ENCODE measurements around the gene CDK11A.

CDK11A gene

DNA sequence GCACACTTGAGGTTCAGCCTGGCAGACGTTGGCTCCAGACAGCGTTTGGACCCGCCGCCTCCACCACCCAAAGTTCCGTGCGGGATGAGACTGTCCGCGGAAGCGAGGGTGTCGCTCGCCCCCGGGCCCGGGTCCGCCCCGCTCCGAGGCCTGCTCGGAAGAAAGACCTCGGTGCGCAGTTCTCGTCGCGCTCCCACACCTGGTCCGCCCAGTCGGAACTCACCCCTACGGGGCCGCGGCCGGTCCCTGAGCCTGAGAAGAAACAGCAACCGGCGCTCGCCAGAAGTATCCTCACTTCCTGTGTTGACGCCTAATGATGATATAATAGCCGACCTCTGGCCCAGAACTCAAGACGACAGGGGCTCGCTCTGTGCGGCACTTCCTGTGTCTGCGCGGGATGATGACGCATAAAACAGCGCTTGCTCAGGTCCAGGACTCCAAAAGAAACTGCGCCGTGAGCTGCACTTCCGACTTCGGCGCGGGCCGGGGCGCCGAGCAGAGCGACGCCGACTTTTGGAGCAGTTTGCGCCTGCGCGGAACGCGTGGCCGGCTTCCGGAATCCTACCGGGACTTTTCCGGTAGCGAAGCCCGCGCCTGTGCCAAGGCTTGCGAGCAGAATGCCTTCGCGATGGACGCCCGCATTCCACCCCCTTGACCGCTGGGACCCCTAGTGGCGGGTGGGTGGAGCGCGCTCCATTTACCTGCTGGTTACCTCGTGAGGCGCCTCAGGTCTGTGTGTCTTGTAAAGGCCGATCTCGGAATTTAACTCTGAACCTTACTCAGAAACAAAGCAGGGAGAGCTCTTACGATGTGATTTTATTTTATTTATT lies at the start of gene CDK11A:
TSS of gene CDK11A (minus strand) at position 323 of the 830 bp plus-strand sequence. CDS start 1,539 bp downstream, outside the sequence.
- FAIRE-seq = peak; percentile 91

DNA sequence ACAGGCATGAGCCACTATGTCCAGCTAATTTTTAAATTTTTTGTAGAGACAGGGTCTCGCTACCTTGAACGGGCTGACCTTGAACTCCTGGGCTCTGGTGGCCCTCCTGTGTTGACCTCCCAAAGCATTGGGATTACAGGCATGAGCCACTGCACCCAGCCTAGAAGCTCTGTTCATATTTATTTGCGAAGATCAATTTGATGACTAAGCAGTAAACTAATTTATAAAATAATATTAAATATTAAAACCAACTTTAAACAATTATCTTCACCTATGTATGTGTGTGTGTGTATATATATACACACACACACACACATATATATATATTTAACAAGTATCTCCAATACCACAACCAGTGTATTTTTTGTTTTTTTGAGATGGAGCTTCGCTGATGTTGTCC lies 49.7 kb upstream of the CDK11A start:
- no peak for FAIRE-seq

DNA sequence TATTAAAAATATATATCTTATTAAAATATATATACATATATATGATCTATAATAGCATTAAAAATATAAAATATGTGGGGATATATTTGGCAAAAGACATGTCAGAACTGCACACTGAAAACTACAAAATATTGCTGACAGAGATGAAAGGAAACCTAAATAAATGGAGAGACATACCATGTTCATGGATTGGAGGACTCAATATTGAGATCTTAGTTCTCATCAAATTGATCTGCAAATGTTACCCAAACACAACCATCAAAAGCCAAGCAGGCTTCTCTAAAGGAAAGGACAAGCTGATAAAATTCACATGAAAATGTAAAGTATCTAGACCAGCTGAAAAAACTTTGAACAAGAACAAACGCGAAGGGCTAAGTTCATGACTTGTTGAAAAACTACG lies 46.9 kb upstream of the CDK11A start:
- FAIRE-seq = no peak

DNA sequence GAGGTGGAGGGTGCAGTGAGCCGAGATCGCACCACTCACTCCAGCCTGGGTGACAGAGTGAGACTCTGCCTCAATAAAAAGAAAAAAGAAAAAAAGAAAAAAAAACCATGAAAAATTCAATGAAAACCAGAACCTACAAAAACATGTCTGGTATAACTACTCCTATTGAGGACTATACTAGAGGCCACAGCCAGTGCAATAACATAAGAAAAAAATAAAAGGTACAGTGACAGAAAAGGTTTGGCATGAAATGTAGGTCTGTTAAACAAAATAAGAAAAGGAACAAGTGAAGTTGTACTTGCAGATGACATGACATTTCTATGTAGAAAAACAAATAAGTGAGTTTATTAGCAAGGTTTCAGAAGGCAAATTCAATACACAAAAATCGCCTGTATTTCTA lies 45.9 kb upstream of the CDK11A start:
- FAIRE-seq = no peak

DNA sequence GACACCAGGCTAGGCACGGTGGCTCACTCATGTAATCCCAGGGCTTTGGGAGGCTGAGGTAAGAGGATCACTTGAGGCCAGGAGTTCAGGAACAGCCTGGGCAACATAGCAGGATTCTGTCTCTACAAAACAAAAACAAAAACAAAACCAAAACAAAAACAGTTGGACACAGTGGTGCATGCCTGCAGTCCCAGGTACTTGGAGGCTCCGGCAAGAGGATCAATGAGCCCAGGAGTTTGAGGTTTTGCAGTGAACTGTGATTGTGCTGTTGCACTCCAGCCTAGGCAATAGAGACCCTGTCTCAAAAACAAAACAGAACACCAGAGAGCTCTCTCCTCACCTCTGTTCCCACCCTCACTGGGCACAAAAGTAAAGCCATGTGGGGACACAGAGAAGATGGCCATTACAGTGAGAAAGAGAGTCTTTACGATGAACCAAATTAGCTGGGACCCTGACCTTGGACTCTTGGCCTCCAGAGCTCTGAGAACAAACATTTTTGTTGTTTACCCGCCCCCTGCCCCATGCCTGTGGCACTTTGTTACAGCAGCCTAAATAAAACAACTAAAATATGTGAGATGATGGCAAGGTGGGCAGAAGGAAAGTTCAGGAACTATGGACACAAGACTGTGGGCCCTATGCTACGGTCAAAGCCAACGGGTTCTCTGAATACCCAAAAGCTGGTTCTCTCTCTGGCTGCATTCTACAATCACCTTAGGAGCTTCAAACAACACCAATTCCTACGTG lies 44.3 kb upstream of the CDK11A start:
- FAIRE-seq = no peak

DNA sequence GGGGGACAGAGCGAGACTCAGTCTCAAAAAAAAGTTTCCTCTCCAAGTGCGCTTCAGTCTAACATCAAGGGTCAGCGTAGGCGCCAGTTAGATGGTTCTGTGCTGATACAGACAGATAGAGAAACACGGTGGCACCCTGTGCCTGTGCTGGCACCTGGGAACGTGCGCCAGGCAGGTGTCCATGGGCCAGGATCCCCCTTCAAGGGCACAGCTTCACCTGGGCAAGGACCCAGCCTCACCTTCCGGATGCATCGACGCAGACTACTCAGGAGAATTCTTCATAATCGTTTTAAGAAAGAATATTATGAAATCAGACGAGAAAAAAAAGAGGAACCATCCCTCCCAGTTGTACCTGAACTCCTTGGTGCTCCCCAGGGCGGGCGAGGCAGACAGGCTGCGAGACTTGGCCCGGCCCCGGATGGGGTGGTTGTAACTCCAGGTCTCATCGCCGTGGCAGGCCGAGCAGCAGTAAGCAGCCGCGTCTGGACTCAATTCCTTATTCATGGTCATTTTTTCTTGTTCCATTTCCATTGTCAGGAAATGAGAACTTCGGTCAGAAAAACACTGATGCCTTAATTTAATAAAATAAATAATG lies 40.8 kb upstream of the CDK11A start:
- FAIRE-seq = no peak

DNA sequence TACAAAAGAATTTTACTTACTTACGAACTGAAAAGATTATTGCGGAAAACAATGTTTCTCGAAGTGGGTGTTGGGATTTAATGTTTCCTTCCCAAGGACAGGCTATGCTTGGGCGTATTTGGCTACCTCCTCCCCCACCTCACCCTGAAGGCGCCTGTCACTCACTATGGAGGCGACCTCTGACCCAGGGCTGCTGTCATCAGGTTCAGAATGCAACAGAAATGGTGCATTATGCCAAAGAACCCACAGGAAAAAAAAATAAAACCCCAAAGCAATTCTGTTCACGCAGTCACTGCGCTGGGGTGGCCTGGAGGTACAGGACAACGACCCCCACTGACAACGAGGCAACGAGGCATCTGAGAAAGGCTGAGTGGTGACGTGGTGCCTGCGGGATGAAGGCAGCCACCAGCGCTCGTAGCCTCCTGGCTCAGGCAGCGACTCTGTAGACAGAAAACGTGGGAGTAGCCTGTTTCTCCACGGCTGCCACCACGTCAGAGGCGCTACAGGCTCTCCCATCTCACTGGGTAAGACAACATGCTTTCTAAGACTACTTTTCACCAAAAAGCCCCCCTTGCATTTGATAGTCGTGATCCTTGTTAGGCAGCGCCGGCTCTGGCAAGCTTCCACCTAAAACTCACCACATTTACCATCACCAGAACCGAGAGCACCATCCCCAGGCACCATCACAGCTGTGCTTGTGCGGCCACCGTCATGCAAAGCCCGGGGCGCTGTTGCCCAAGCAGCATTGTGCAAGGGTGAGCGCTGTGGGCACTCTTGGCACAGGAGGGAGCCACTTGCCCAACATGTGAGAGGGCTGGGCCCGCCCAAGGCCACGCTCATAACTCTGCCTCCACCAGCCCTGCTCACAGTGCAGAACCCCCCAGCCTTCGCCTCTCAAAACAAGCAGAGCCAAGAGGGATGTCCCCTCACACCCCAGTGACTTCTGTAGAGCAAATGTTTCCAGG lies 39.8 kb upstream of the CDK11A start:
- no peak for FAIRE-seq

DNA sequence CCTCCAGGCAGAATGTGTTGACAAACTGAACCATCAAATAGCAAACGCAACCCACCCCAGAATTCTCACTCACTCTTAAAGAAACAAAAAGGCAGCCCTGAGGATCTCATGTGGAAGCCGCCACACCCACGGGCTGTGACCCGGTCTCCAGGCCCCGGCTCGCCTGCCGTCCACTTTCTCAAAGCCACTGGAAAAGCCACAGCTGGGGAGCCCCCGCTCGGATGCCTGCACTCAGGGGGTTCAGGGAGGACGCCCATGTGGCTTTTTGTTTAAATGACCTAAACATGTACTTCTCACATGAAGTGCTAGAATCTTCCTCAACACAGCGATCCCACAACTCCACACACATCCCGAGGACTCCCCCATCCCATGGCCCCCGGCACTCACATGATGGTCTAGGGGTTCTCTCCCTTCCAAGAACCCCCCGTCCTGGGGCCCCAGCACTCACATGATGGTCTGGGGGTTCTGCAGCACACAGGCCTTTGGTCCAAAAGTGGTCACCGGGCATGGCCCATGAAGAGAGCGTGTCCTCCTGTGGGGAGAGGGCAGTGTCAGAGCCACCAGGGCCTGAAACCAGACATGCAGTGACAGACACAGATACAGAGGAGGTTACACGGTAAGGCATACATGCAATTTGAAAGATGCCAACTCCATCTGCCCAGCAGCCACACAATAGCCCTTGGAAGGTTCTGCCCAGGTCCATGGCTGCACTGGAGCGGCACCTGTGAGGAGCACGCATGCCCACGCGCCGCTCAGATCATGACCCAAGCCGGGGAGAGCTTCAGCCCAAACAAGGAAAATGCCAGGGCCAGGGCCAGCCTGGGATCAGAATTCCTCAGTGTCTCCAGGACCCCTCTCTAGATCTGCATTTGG lies 37.6 kb upstream of the CDK11A start:
- FAIRE-seq = no peak

DNA sequence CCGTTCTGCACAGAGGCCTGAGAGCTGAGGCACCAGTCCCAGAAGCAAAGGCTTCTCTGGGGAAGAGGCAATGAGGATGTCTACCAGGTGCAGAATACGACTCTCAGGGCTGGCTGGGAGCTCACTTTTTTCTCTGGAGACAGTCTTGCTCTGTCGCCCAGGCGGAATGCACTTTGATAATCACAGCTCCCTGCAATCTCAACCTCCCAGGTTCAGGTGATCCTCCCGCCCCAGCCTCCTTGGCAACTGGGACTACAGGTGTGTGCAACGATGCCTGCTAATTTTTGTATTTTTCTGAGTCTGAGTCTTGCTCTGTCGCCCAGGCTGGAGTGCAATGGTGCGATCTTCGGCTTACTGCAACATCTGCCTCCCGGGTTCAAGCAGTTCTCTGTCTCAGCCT lies 36.6 kb upstream of the CDK11A start:
- no peak for FAIRE-seq

DNA sequence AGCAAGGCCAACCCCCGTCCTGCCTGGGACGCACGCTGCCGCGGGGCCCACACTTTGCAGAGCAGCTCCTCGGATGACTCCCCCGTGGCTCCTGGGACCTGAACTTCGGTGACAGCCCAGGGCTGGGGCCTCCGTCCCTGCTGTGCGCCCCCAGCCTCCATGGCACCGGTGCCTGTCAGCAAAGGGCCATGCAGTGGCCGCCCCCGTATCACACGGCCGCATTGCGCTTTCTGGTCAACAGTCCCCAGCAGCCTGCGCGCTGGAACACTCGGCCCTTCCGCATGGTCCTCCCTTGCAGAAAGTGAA lies 36.1 kb upstream of the CDK11A start:
- no peak for FAIRE-seq

DNA sequence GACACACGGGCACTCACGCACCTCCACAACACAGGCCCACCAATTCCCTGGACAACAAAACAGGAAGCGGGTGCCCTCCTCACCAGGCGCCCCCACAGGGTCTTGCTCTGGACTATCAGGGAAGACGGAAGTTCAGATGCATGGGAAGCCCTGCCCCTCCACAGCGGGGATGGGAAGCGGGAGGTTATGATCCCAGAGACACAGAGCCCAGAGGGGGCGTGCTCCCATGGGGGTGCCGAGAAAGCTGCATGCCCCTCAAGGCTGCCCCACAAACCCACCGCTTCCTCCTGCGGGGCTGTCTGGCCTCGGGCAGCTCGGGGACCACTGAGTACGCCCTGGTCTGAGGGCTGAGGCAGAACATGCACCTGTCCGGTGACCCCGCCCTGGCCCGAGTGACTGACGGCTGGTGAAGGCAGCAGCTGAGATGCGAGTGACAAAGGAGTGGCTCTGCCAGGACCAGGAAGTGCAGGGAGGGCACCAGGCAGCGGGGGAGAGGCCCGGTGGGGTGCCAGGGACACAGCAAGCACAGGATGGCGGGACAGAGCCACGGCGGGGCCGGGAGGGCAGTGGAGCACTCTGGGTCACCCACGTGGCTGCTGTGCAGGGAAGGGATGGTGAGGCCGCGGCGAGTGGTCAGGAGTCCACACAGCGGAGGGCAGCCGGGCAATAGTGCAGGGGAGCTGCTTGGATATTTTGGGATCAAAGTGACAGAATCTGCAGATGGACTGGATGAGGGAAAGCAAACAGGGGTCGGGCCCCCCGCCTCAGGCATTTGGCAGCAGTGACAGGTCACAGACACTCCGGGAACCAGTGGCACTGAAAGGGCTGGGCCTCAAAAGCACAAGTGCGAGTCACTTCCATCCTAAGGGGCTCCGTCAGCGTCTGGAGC lies 35.5 kb upstream of the CDK11A start:
- no peak for FAIRE-seq

DNA sequence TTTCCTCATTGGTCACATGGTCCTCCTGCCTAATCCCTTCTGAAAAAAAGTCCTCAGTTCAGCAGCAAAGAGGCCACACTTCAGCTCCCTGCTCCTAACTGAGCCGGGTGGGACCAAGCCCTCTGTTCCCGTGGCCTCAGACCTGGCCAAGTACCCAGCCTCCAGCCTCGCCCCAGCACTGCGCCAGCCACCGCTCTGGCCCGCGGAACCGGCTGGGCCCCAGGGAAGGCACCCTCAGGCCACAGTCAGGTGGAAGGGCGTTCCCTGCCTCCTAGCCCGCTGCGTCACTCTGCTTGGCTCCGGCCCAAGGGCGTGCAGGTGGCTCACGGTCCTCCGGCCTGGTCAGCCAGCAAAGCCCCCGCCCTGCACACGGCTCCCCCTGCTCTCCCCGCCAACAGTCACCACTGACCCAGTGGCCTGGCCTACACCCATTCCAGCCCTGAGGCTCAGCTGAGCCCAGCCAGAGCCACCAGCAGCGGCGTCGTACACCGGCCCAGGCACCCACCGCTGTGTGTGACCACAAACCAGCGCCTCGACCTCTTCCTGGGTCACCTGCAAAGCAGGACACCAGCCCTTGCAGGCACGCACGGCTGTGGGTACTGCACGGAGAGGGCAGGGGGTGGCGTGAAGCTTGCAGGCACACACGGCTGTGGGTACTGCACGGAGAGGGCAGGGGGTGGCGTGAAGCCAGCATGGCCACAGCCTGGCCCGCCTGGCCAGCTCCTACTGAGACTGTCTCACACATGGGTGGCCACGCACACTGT lies 34.7 kb upstream of the CDK11A start:
- FAIRE-seq = no peak

DNA sequence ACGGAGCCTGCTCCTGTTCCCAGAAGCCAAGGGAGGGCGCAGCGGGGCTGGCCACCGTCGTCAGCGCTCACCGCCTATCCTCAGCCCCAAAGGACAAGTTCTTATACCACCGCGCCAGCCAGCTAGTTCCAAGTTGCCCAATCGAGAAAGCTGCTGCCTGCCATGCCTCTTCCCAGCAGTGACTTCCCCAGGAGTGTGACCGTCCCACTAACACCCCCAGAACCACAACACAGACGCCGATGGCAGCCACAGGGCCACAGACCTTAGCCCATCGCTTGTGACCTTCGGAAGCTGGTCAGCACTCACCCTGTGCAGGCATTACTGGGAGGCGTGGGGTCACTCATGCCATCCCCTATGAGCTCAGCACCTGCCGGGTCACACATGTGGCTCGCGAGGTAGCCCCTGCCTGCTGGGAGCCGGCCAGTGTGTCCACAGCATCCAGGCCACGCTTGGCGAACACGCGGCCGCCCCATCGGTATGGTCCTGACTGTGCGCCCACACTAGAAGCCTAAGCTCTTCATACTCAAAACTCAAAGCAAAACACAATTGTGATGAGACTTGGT lies 34.0 kb upstream of the CDK11A start:
- no peak for FAIRE-seq

DNA sequence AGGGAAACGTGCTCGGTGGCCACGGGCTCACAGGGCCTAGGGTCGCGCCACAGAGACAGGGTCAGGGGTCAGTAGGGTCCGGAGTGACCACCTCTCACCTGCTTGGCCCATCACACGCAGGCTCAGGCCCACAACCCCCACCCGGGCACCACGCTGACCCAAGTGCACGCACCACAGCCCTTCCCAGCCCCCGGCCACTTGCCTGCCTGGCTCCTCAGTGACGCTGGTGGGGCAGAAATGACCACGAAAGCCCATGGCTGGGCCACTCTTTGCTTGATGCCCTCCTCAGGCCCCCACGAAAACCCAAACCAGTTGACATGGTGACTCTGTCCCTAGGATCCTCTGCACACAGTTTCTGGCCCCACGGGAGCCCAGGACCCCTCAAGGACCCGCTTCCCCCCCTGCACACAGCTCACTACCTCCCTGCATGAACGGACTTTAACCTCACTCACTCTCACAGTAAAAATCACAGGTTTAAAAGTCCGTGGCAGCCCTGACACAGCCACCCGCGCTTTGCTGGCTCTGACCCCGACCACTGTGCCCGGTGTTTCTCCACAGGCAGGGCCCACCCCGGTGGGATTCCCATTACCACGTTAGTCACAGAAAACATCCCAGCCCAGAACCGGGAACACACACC lies 33.4 kb upstream of the CDK11A start:
- no peak for FAIRE-seq

DNA sequence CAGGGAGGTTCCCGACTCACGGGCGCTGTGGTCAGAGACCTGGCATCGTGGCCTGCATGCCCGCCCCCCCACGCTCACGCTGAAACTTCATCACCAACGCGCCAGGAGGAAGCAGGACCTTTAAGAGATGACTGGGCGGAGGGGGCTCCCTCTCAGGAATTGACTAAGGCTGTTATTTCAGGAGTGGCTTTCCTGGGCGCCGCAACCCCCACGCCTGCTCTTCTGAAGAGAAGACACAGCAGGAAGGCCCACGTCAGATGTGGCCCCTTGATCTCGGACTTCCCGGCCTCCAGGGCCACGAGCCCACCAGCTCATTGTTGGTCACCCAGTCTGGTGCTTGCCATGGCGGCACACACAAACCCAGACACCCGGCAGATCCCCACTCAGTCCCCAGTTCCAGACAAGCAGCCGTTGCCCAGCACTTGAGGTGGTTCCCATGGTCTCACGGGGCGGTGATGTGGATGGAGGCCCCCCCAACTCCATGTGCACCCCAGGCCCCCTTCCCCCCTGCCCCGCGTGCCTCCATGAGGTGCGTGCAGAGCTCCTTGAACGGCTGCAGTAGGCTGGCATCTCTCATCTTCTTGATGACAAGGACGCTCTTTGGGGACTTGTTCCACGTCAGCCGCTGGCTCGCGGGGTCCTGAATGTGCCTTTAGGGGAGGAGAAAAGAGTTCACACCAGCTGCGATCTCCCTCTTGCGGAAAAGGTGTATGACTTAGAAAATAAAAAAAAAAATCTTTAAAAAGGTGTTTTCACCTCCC lies 32.7 kb upstream of the CDK11A start:
- FAIRE-seq = no peak

DNA sequence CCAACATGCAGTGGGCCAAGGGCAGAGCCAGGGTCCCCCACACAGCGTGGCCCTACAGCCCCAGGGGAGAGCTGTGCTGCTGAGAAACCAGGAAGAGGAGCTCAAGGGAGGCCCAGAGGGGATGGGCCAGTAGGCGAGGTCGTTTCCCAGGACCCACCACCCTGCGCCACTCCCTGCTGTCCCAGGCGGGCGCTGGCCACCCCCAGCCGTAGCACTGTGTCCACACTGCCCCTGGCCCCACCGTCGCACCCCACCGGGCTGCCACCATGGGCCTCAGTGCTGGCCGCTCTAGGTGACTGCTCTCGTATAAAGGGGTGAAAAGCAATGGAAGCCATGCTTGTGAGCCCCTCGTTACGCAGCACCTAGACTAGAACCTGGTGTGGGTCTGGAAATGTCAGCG lies 31.7 kb upstream of the CDK11A start:
- no peak for FAIRE-seq

DNA sequence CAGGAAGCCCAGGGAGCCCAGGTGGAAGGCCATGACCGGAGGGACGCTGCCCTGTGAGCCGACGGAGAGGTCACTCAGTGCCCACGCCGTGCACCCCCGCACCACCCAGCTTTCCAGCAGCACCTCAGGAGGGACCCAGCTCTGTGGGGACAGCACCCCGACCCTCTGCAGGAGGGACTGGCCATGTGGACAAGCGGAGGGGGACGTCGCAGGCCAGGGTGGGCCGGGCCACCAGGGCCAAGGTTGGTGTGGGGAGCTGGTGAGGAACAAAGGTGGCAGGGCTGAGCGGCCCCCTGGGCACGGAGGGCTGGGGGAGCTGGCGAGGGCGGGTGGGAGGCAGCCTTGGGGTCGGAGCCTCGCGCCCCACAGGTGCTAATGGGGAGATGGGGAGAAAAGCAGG lies 31.3 kb upstream of the CDK11A start:
- FAIRE-seq = no peak
